K562 (cell line): ENCODE data around the gene BICD1. TPM values are rescaled to one million over a fixed set of nuclear protein-coding genes. Genes with fewer than 3 reads are reported as not detected.

ENCODE experiments used
- ATAC-seq: fragments of 200-7000 bp; cut with Tn5 transposase; 3 replicates; pipeline ENCODE4 v1.9.1; 2020; ENCODE audit warnings: moderate library complexity
- BruUV-seq: library from RNA; stranded (reverse); fragments of 400-500 nt; replicated peaks from 2 replicates; lab custom pipeline; 2021; lab: Mats Ljungman, UMichigan
- CTCF ChIA-PET: fragments of 300-600 bp; formaldehyde crosslinking; extraction: SDS; loops from one replicate; lab custom pipeline; 2021; ENCODE audit warnings: low intra/inter-chr PET ratio; lab: Yijun Ruan, JAX
- POLR2A ChIA-PET: fragments of 300-600, 350-650 bp; sonication (Branson Sonifier 250); formaldehyde crosslinking; extraction: SDS; loops from one replicate; lab custom pipeline; 2021; ENCODE audit warnings: antibody characterized with exemption, inconsistent platforms; lab: Yijun Ruan, JAX
- DNase-seq, 4 experiments: peaks; one replicate each; pipeline versions ENCODE4 v3.0.0 to v3.0.0-alpha.2; 2011 to 2018; ENCODE audit warnings: low spot score in 3 of 4, mixed read lengths in 3 of 4; ENCODE audit errors: extremely low read depth in 1 of 4
- FAIRE-seq: peaks from 2 replicates; lab custom pipeline; 2011; peaks lifted over from hg19 to GRCh38; lab: Jason Lieb, UNC
- H2AFZ ChIP-seq: 2 replicates; pipeline ENCODE4 v1.6.0; 2011; ENCODE audit warnings: low read depth, low read length, control low read depth, inconsistent platforms
- H3K27ac ChIP-seq: fragments of 200-600 bp; 3 replicates; pipeline ENCODE4 v1.8.0; 2011; ENCODE audit warnings: low read depth, mild to moderate bottlenecking, control low read depth, inconsistent platforms, low read length, moderate library complexity, mixed read lengths; ENCODE audit errors: extremely low read depth
- H3K27me3 ChIP-seq, 2 experiments: fragments of 300-600 bp in 1 of 2; 2 replicates in 1 of 2; 3 replicates in 1 of 2; pipeline versions ENCODE4 v1.6.0 to v1.8.0; 2011; ENCODE audit warnings: inconsistent platforms in 2 of 2, low read length in 2 of 2, mild to moderate bottlenecking in 1 of 2, mixed read lengths in 1 of 2, moderate library complexity in 1 of 2; ENCODE audit not compliant: control insufficient read depth in 2 of 2, insufficient read depth in 2 of 2
- H3K36me3 ChIP-seq: fragments of 300-600 bp; 3 replicates; pipeline ENCODE4 v1.8.0; 2011; ENCODE audit warnings: mild to moderate bottlenecking, low read length, inconsistent platforms; ENCODE audit not compliant: control insufficient read depth, insufficient read depth
- H3K4me1 ChIP-seq, 2 experiments: fragments of 200-600 bp in 1 of 2; replicated peaks in 1 of 2; 2 replicates in 1 of 2; 3 replicates in 1 of 2; pipeline versions ENCODE4 v1.5.1 to v1.8.0; 2011; ENCODE audit warnings: inconsistent platforms in 2 of 2, low read length in 2 of 2, mild to moderate bottlenecking in 1 of 2, mixed read lengths in 1 of 2, moderate library complexity in 1 of 2; ENCODE audit not compliant: control insufficient read depth in 2 of 2, insufficient read depth in 2 of 2
- H3K4me2 ChIP-seq: 2 replicates; pipeline ENCODE4 v1.6.1; 2011; ENCODE audit warnings: low read length, control low read depth, inconsistent platforms, mixed read lengths; ENCODE audit not compliant: insufficient read depth
- H3K4me3 ChIP-seq: fragments of 200-600 bp; sonication (generic), shearing (Covaris generic); 2 replicates; pipeline ENCODE4 v1.5.1; 2016; ENCODE audit warnings: control low read depth, inconsistent platforms
- H3K79me2 ChIP-seq: fragments of 200-600 bp; 3 replicates; pipeline ENCODE4 v1.8.0; 2011; ENCODE audit warnings: low read length, inconsistent platforms; ENCODE audit not compliant: control insufficient read depth, insufficient read depth
- H3K9ac ChIP-seq, 2 experiments: 2 replicates each; pipeline versions ENCODE4 v1.6.0 to v1.6.1; 2011; ENCODE audit warnings: low read depth in 2 of 2, low read length in 2 of 2, control low read depth in 1 of 2, inconsistent platforms in 1 of 2, mild to moderate bottlenecking in 1 of 2, mixed read lengths in 1 of 2; ENCODE audit not compliant: insufficient read depth in 1 of 2
- H3K9me1 ChIP-seq: one replicate; pipeline ENCODE4 v1.6.0; 2011; ENCODE audit warnings: inconsistent platforms, mild to moderate bottlenecking, low read length, moderate library complexity; ENCODE audit not compliant: control insufficient read depth, insufficient read depth
- H3K9me3 ChIP-seq: replicated peaks from 2 replicates; pipeline ENCODE4 v1.5.1; 2011; ENCODE audit warnings: low read depth, low read length, inconsistent platforms; ENCODE audit not compliant: control insufficient read depth, insufficient read depth
- H4K20me1 ChIP-seq: replicated peaks from 2 replicates; pipeline ENCODE4 v1.6.1; 2011; ENCODE audit warnings: low read length, inconsistent platforms, mixed read lengths; ENCODE audit not compliant: control insufficient read depth, insufficient read depth
- AFF4 ChIP-seq: sonication (generic); formaldehyde crosslinking; IDR thresholded peaks from 2 replicates; pipeline ENCODE4 v1.8.0; 2023; ENCODE audit warnings: mild to moderate bottlenecking, missing genetic modification reagents
- BRF1 ChIP-seq: IDR thresholded peaks from 3 replicates; pipeline ENCODE4 v1.6.1; 2011; ENCODE audit warnings: borderline replicate concordance, mild to moderate bottlenecking; ENCODE audit not compliant: insufficient read length; ENCODE audit errors: extremely low read depth
- ETS1 ChIP-seq: conservative IDR thresholded peaks from 2 replicates; pipeline ENCODE4 v1.6.1; 2011; ENCODE audit warnings: low read depth, mild to moderate bottlenecking, low read length; ENCODE audit not compliant: control insufficient read depth
- ETV6 ChIP-seq, 3 experiments: fragments of 150-350 bp in 1 of 3; sonication (generic) in 1 of 3; formaldehyde crosslinking in 1 of 3; IDR thresholded peaks; 2 replicates each; pipeline versions ENCODE4 v1.6.1 to v1.8.0; 2014 to 2022; ENCODE audit warnings: borderline replicate concordance in 2 of 3, low read depth in 2 of 3, antibody characterized with exemption in 1 of 3, low read length in 1 of 3, mild to moderate bottlenecking in 1 of 3, missing genetic modification reagents in 1 of 3
- GABPB2 ChIP-seq: fragments of 250-450 bp; sonication (Bioruptor Pico); conservative IDR thresholded peaks from 2 replicates; pipeline ENCODE4 v1.5.1; 2021; ENCODE audit warnings: mild to moderate bottlenecking
- whole genome bisulfite sequencing: fragments of 100-300 bp; shearing (Covaris generic); methylation state at CpG from one replicate; pipeline ENCODE4 v1.1.6; 2016; ENCODE audit warnings: low coverage, mixed read lengths; ENCODE audit not compliant: insufficient coverage; ENCODE audit errors: missing lambda C conversion rate; 5-methylcytosine and 5-hydroxymethylcytosine counted together
- in situ Hi-C: fragments of 300-500 bp; cut with MboI; formaldehyde crosslinking; loops from 4 replicates; pipeline ENCODE4 v1.15.0; 2018; ENCODE audit warnings: inconsistent platforms, mixed read lengths
- intact Hi-C: fragments of 100-400 bp; cut with micrococcal nuclease; formaldehyde crosslinking; loops from 2 replicates; pipeline ENCODE4 v1.14.2; 2022
- polyA plus RNA-seq, 8 experiments: library from polyadenylated mRNA; depleted of rRNA in 4 of 8; stranded (reverse) in 5 of 8; unstranded in 3 of 8; fragments of >200 nt; fragmentation: Nextera tagmentation in 2 of 8; fragmentation: Illumina TruSeq in 1 of 8; extraction: Ambion mirVana in 2 of 8; extraction: Trizol in 1 of 8; gene quantifications; 2 replicates each; pipeline versions ENCODE4 v1.2.1 to v1.2.3, GENCODE V29; 2011 to 2014; ENCODE audit warnings: inconsistent platforms in 1 of 8, missing spikeins in 1 of 8
- total RNA-seq, 7 experiments: library from RNA; depleted of rRNA in 6 of 7; stranded (reverse); fragments of >200 nt in 6 of 7; fragmentation: Illumina TruSeq in 2 of 7; extraction: Trizol in 2 of 7; gene quantifications; 2 replicates each; pipeline versions ENCODE4 v1.2.1 to v1.2.3, GENCODE V29; 2011 to 2021; ENCODE audit warnings: low replicate concordance in 1 of 7
- TF ChIP-seq, protein P1 (sequence below): fragments of 250-450 bp; sonication (Bioruptor Pico); IDR thresholded peaks from 2 replicates; pipeline ENCODE4 v1.8.0; 2021; ENCODE audit warnings: moderate library complexity, mild to moderate bottlenecking, inconsistent platforms

The BICD1 gene
- total and polyA plus RNA-seq, 9 of the 15 experiments (the other 6 are each of a cell fraction or from before 2014, with no cell fraction given): 3.5 to 21.1 (median 12.5) TPM

DNA sequence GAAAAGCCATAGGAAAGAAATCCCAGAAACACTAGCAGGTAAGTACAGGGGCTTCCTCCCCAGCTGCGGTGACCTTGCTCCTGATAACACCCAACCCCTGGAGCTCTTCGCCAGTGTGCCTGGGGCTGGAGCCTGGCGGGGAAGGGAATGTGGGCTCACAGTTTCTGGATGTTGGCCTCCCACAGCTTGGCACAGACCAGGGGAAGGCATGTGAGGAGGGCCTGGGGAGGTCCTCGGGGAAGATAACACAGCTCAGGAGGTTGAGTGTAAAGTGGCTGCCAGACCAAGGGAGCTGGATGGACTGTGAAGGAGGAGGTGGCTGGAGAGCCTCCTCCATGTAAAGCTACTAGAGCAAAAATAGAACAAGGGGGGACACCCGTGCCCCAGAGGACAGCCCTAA lies 120.1 kb downstream of the BICD1 start:
- H3K9me1 ChIP-seq: no peaks in the 10 kb centered on the region
- 34% methylated on average over 5 of the region's 5 CpGs for WGBS
- intact Hi-C loops (no loop called here), in situ Hi-C loops (no loop called here)
- DNase-seq (no peak), ATAC-seq (no peak), FAIRE-seq (no peak)
- no peaks in the 10 kb centered on the region for H3K36me3 ChIP-seq
- no peaks in the 10 kb centered on the region for H3K79me2 ChIP-seq
- ChIA-PET POLR2A (interaction anchor here (1.3 kb wide), 1 partner anchor 10 kb away, joined by 5 read pairs; no protein-coding TSS in a partner anchor), CTCF (no interaction called here)
- no peaks in the 10 kb centered on the region for H3K27me3 ChIP-seq
- H3K4me1 ChIP-seq: no peaks in the 10 kb centered on the region; a peak in 1 of 5 replicates
- H3K27ac ChIP-seq: no peak overlapping the region
- H3K4me2 ChIP-seq: no peak overlapping the region
- no TSS peak for BruUV-seq
- H3K9me3 ChIP-seq: no peaks in the 10 kb centered on the region
- H3K9ac ChIP-seq: no peak overlapping the region
- no peak overlapping the region for H3K4me3 ChIP-seq
- H2AFZ ChIP-seq: no peak overlapping the region
- no peak for TF ChIP-seq BRF1
- no peak for TF ChIP-seq ETS1
- no peak for TF ChIP-seq ETV6 (IDR thresholded peaks at IDR 0.05; ENCODE audit: borderline replicate concordance in 1 of 2, low read depth in 2 of 2, low read length in 1 of 2)
- no peak for TF ChIP-seq ETV6 (CRISPR knock-in tag; IDR thresholded peaks at IDR 0.05; ENCODE audit: borderline replicate concordance)
- TF ChIP-seq AFF4 (CRISPR knock-in tag): no peak
- TF ChIP-seq, protein P1, sequence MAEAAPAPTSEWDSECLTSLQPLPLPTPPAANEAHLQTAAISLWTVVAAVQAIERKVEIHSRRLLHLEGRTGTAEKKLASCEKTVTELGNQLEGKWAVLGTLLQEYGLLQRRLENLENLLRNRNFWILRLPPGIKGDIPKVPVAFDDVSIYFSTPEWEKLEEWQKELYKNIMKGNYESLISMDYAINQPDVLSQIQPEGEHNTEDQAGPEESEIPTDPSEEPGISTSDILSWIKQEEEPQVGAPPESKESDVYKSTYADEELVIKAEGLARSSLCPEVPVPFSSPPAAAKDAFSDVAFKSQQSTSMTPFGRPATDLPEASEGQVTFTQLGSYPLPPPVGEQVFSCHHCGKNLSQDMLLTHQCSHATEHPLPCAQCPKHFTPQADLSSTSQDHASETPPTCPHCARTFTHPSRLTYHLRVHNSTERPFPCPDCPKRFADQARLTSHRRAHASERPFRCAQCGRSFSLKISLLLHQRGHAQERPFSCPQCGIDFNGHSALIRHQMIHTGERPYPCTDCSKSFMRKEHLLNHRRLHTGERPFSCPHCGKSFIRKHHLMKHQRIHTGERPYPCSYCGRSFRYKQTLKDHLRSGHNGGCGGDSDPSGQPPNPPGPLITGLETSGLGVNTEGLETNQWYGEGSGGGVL (CRISPR knock-in tag): no peak
- no peak for TF ChIP-seq GABPB2 (CRISPR knock-in tag)
- no peaks in the 10 kb centered on the region for H4K20me1 ChIP-seq
